GM23338 (cell line): ENCODE data around the gene GFPT2. TPM values are rescaled to one million over a fixed set of nuclear protein-coding genes. Genes with fewer than 3 reads are reported as not detected.

Source experiments
- ATAC-seq: fragments of 200-7000 bp; cut with Tn5 transposase; 3 replicates; pipeline ENCODE4 v1.9.1; 2020
- DNase-seq: peaks from one replicate; pipeline ENCODE4 v3.0.0-alpha.2; 2015; ENCODE audit warnings: low spot score
- H2AFZ ChIP-seq: fragments of 200-600 bp; sonication (generic); 2 replicates; pipeline ENCODE4 v1.8.0; 2016; ENCODE audit warnings: antibody characterized with exemption, mild to moderate bottlenecking, moderate library complexity
- H3F3A ChIP-seq: fragments of 200-600 bp; sonication (generic); replicated peaks from 2 replicates; pipeline ENCODE4 v1.8.0; 2017; ENCODE audit warnings: antibody characterized with exemption, mixed run types, low read depth
- H3K27ac ChIP-seq: fragments of 200-600 bp; sonication (generic); 2 replicates; pipeline ENCODE4 v1.6.1; 2016; ENCODE audit warnings: low read depth
- H3K27me3 ChIP-seq: fragments of 200-600 bp; sonication (generic); 2 replicates; pipeline ENCODE4 v1.8.0; 2016; ENCODE audit warnings: mild to moderate bottlenecking, mixed run types, moderate library complexity; ENCODE audit not compliant: insufficient read depth
- H3K36me3 ChIP-seq: fragments of 200-600 bp; sonication (generic); 2 replicates; pipeline ENCODE4 v1.8.0; 2016; ENCODE audit warnings: mild to moderate bottlenecking; ENCODE audit not compliant: insufficient read depth
- H3K4me1 ChIP-seq: fragments of 200-600 bp; sonication (generic); 2 replicates; pipeline ENCODE4 v1.8.0; 2016; ENCODE audit warnings: mild to moderate bottlenecking, moderate library complexity; ENCODE audit not compliant: insufficient read depth
- H3K4me2 ChIP-seq: fragments of 200-600 bp; sonication (generic); 2 replicates; pipeline ENCODE4 v1.7.1; 2017; ENCODE audit warnings: mixed run types
- H3K4me3 ChIP-seq: fragments of 200-600 bp; sonication (generic); 2 replicates; pipeline ENCODE4 v1.6.1; 2016; ENCODE audit warnings: mixed run types
- H3K79me2 ChIP-seq: fragments of 200-600 bp; sonication (generic); replicated peaks from 2 replicates; pipeline ENCODE4 v1.8.0; 2017; ENCODE audit warnings: mild to moderate bottlenecking; ENCODE audit not compliant: insufficient read depth
- H3K9me2 ChIP-seq: fragments of 200-600 bp; sonication (generic); 2 replicates; pipeline ENCODE4 v1.8.0; 2017; ENCODE audit not compliant: insufficient read depth
- H4K20me1 ChIP-seq: fragments of 200-600 bp; sonication (generic); replicated peaks from 2 replicates; pipeline ENCODE4 v1.8.0; 2017; ENCODE audit warnings: mild to moderate bottlenecking; ENCODE audit not compliant: insufficient read depth
- H3K27ac Mint-ChIP-seq: 2 replicates; pipeline ENCODE4 v1.8.0; 2020; ENCODE audit warnings: inconsistent platforms, mild to moderate bottlenecking, moderate library complexity, mixed read lengths
- H3K27me3 Mint-ChIP-seq: 3 replicates; pipeline ENCODE4 v1.8.0; 2022; ENCODE audit warnings: low read depth, mild to moderate bottlenecking, moderate library complexity, mixed read lengths, inconsistent platforms; ENCODE audit not compliant: insufficient read depth, poor library complexity
- H3K36me3 Mint-ChIP-seq: 3 replicates; pipeline ENCODE4 v1.8.0; 2021; ENCODE audit warnings: low read depth, mild to moderate bottlenecking, inconsistent platforms, moderate library complexity, mixed read lengths
- H3K4me1 Mint-ChIP-seq: 3 replicates; pipeline ENCODE4 v1.8.0; 2020; ENCODE audit warnings: mild to moderate bottlenecking, inconsistent platforms, mixed read lengths
- H3K4me3 Mint-ChIP-seq: 3 replicates; pipeline ENCODE4 v1.8.0; 2021; ENCODE audit warnings: moderate library complexity, mild to moderate bottlenecking, inconsistent platforms, mixed read lengths
- H3K9me3 Mint-ChIP-seq: 3 replicates; pipeline ENCODE4 v1.8.0; 2020; ENCODE audit warnings: moderate library complexity, mild to moderate bottlenecking, inconsistent platforms, mixed read lengths
- CREB1 ChIP-seq: fragments of 250-450 bp; sonication (Bioruptor Pico); IDR thresholded peaks from 2 replicates; pipeline ENCODE4 v1.5.0; 2020; ENCODE audit warnings: low read depth, mild to moderate bottlenecking, moderate library complexity
- CTCF ChIP-seq, 2 experiments: fragments of 200-600 bp in 1 of 2; sonication (generic) in 1 of 2; conservative IDR thresholded peaks; 2 replicates each; pipeline versions ENCODE4 v1.5.1 to v1.6.1; 2016 to 2017; ENCODE audit warnings: antibody characterized with exemption in 2 of 2, low read depth in 2 of 2, mild to moderate bottlenecking in 2 of 2, moderate library complexity in 1 of 2
- ETS1 ChIP-seq: IDR thresholded peaks from 2 replicates; pipeline ENCODE4 v1.6.1; 2016; ENCODE audit warnings: antibody characterized with exemption
- EZH2 ChIP-seq: fragments of 200-600 bp; sonication (generic); IDR thresholded peaks from one replicate; pipeline ENCODE4 v1.8.0; 2017; ENCODE audit warnings: antibody characterized with exemption, mild to moderate bottlenecking, low read depth; ENCODE audit not compliant: unreplicated experiment
- EZH2phosphoT487 ChIP-seq: fragments of 200-600 bp; sonication (generic); IDR thresholded peaks from one replicate; pipeline ENCODE4 v1.8.1; 2018; ENCODE audit warnings: antibody characterized with exemption; ENCODE audit not compliant: unreplicated experiment
- JUNB ChIP-seq: IDR thresholded peaks from one replicate; pipeline ENCODE4 v1.6.1; 2016; ENCODE audit warnings: antibody characterized with exemption; ENCODE audit not compliant: unreplicated experiment
- NANOG ChIP-seq: IDR thresholded peaks from 2 replicates; pipeline ENCODE4 v1.6.1; 2016; ENCODE audit warnings: antibody characterized with exemption, borderline replicate concordance
- POLR2AphosphoS5 ChIP-seq: IDR thresholded peaks from 2 replicates; pipeline ENCODE4 v1.6.1; 2016; ENCODE audit warnings: antibody characterized with exemption, low read depth
- REST ChIP-seq: IDR thresholded peaks from one replicate; pipeline ENCODE4 v1.6.1; 2018; ENCODE audit warnings: antibody characterized with exemption; ENCODE audit not compliant: unreplicated experiment
- STAT1 ChIP-seq: IDR thresholded peaks from one replicate; pipeline ENCODE4 v1.6.1; 2016; ENCODE audit warnings: antibody characterized with exemption; ENCODE audit not compliant: unreplicated experiment
- ZNF114 ChIP-seq: fragments of 250-450 bp; sonication (Bioruptor Pico); IDR thresholded peaks from 2 replicates; pipeline ENCODE4 v1.5.0; 2020; ENCODE audit warnings: mild to moderate bottlenecking, moderate library complexity
- ZNF331 ChIP-seq: fragments of 250-450 bp; sonication (Bioruptor Pico); IDR thresholded peaks from 2 replicates; pipeline ENCODE4 v1.5.0; 2020; ENCODE audit warnings: low read depth, mild to moderate bottlenecking, moderate library complexity
- ZNF462 ChIP-seq: fragments of 250-450 bp; sonication (Bioruptor Pico); IDR thresholded peaks from 2 replicates; pipeline ENCODE4 v1.5.0; 2020; ENCODE audit warnings: mild to moderate bottlenecking, moderate library complexity
- polyA plus RNA-seq: library from polyadenylated mRNA; unstranded; fragments of >200 nt; fragmentation: Nextera tagmentation; extraction: Ambion mirVana; gene quantifications from 2 replicates; pipeline ENCODE4 v1.2.1, GENCODE V29; 2016
- total RNA-seq: library from RNA; depleted of rRNA; stranded (reverse); fragments of >200 nt; shearing (Covaris generic); gene quantifications from 2 replicates; pipeline ENCODE4 v1.2.3, GENCODE V29; 2014

GFPT2 gene
- total and polyA plus RNA-seq, 2 experiments from 2014 or later: 82.6 to 120 TPM

GRCh38 chr5:180324601-180324950 lies 28.6 kb downstream of the GFPT2 start:
- Mint-ChIP-seq H3K4me1 (peaks cover 16% of the 10 kb centered on the region; the same call in 2 of the 3 replicates), H3K9me3 (no peaks in the 10 kb centered on the region; the same call in 2 of the 3 replicates), H3K4me3 (no peak overlapping the region), H3K27me3 (peaks cover 8% of the 10 kb centered on the region), H3K36me3 (peaks cover 96% of the 10 kb centered on the region), H3K27ac (peak overlapping the region; percentile 71)
- peaks cover 3% of the 10 kb centered on the region; the same call in 1 of the 2 replicates for H3K79me2 ChIP-seq
- no peak overlapping the region for H2AFZ ChIP-seq
- H3K4me3 ChIP-seq: no peak overlapping the region
- TF ChIP-seq STAT1 (no peak), EZH2phosphoT487 (no peak), EZH2 (no peak), CTCF (conservative IDR thresholded peaks at IDR 0.05; ENCODE audit: low read depth in 2 of 2) (no peak), ETS1 (no peak), JUNB (no peak), REST (no peak), ZNF114 (no peak), CREB1 (CRISPR knock-in tag) (no peak), NANOG (no peak), ZNF462 (CRISPR knock-in tag) (no peak), ZNF331 (CRISPR knock-in tag) (no peak), POLR2AphosphoS5 (no peak)
- peak overlapping the region; percentile 79; the same call in 1 of the 2 replicates for H3K27ac ChIP-seq
- H3K36me3 ChIP-seq: peaks cover 80% of the 10 kb centered on the region
- H3K4me2 ChIP-seq: no peak overlapping the region
- no peak for ATAC-seq
- peaks cover 3% of the 10 kb centered on the region; the same call in 1 of the 2 replicates for H4K20me1 ChIP-seq
- H3K9me2 ChIP-seq: no peaks in the 10 kb centered on the region
- 0 out of 2 replicates have a peak, but pooled peaks cover 3% of the 10 kb centered on the region for H3K4me1 ChIP-seq
- no peak for DNase-seq
- H3K27me3 ChIP-seq: no peaks in the 10 kb centered on the region
- peaks cover 24% of the 10 kb centered on the region for H3F3A ChIP-seq
